RCC 7860 (cell line): ENCODE results near the gene RGSL1.

Experiments used
- DNase-seq: peaks from one replicate; pipeline ENCODE4 v3.0.0-alpha.2; 2015; ENCODE audit warnings: low spot score
- FAIRE-seq: peaks from 2 replicates; lab custom pipeline; 2012; peaks lifted over from hg19 to GRCh38; lab: Jason Lieb, UNC

The RGSL1 gene

GRCh38 chr1:182587666-182588499 lies 137.9 kb downstream of the RGSL1 start:
- FAIRE-seq: no peak
- no peak for DNase-seq

- DNase-seq: peak; percentile 74
- FAIRE-seq: peak; percentile 58
Observed at GRCh38 chr1:182588500-182589396, 138.8 kb downstream of the RGSL1 start, which contains the start of gene RNASEL. RNASEL (minus strand) TSS chr1:182589256; CDS start chr1:182586806, 2,450 bp downstream.

- FAIRE-seq (no peak), DNase-seq (no peak)
Observed at GRCh38 chr1:182589520-182589919, 139.6 kb downstream of the RGSL1 start.

GRCh38 chr1:182589931-182590330 lies 140.0 kb downstream of the RGSL1 start:
- DNase-seq (no peak), FAIRE-seq (no peak)

- FAIRE-seq: no peak
- peak; percentile 9 for DNase-seq
Observed at GRCh38 chr1:182595641-182596240, 145.8 kb downstream of the RGSL1 start.

- FAIRE-seq (no peak), DNase-seq (no peak)
Observed at GRCh38 chr1:182596934-182597333, 147.0 kb downstream of the RGSL1 start.

GRCh38 chr1:182598296-182598695 lies 148.3 kb downstream of the RGSL1 start:
- FAIRE-seq (no peak), DNase-seq (no peak)

GRCh38 chr1:182599339-182599738 lies 149.4 kb downstream of the RGSL1 start:
- DNase-seq (no peak), FAIRE-seq (no peak)

GRCh38 chr1:182600036-182600713 lies 150.2 kb downstream of the RGSL1 start:
- FAIRE-seq (no peak), DNase-seq (no peak)

- DNase-seq (no peak), FAIRE-seq (no peak)
Observed at GRCh38 chr1:182600745-182601415, 150.9 kb downstream of the RGSL1 start.

GRCh38 chr1:182601416-182601786 lies 151.5 kb downstream of the RGSL1 start:
- DNase-seq (peak; percentile 52), FAIRE-seq (no peak)

GRCh38 chr1:182601913-182602312 lies 152.0 kb downstream of the RGSL1 start:
- FAIRE-seq: no peak
- DNase-seq: no peak

GRCh38 chr1:182602935-182603645 lies 153.1 kb downstream of the RGSL1 start:
- DNase-seq (no peak), FAIRE-seq (no peak)

- no peak for DNase-seq
- FAIRE-seq: no peak
Observed at GRCh38 chr1:182603646-182604174, 153.8 kb downstream of the RGSL1 start.

GRCh38 chr1:182604175-182605164 lies 154.5 kb downstream of the RGSL1 start, which contains the start of gene RGS16:
RGS16 (minus strand) TSS chr1:182604389; CDS start chr1:182604259, 130 bp downstream.
- no peak for DNase-seq
- FAIRE-seq: no peak

- DNase-seq (no peak), FAIRE-seq (no peak)
Observed at GRCh38 chr1:182607566-182607965, 157.6 kb downstream of the RGSL1 start.

GRCh38 chr1:182608236-182608635 lies 158.3 kb downstream of the RGSL1 start:
- DNase-seq (no peak), FAIRE-seq (no peak)
